Tibial nerve (tissue), 4 donors: Measurements from ENCODE around the gene JPT2. TPM values are rescaled to one million over a fixed set of nuclear protein-coding genes. Genes with fewer than 3 reads are reported as not detected.

Experiments
- DNase-seq, 2 donors: peaks; one replicate each; pipeline ENCODE4 v3.0.0-alpha.2; 2019; ENCODE audit warnings: low spot score in 2 of 2
- H3K27ac ChIP-seq, 4 donors: fragments of 200-600 bp; sonication (generic) in 3 of 4; one replicate each; pipeline ENCODE4 v1.5.1; 2017 to 2019; ENCODE audit warnings: mild to moderate bottlenecking in 1 of 4
- H3K27me3 ChIP-seq, 2 donors: fragments of 200-600 bp; sonication (generic) in 1 of 2; one replicate each; pipeline versions ENCODE4 v1.5.1 to v1.6.0; 2017 to 2019
- H3K36me3 ChIP-seq, 3 donors: fragments of 200-600 bp; sonication (generic); one replicate each; pipeline ENCODE4 v1.5.1; 2018 to 2019
- H3K4me1 ChIP-seq, 4 donors: fragments of 200-600 bp; sonication (generic) in 3 of 4; one replicate each; pipeline ENCODE4 v1.5.1; 2017 to 2019
- H3K4me3 ChIP-seq, 4 donors: fragments of 200-600 bp; sonication (generic) in 3 of 4; one replicate each; pipeline ENCODE4 v1.5.1; 2017 to 2019; ENCODE audit warnings: mild to moderate bottlenecking in 1 of 4, moderate library complexity in 1 of 4
- H3K9me3 ChIP-seq, 4 donors: fragments of 200-600 bp; sonication (generic) in 3 of 4; one replicate each; pipeline ENCODE4 v1.5.1; 2017 to 2019
- CTCF ChIP-seq, 5 experiments: fragments of 200-600 bp in 3 of 5; fragments of 450-650 bp in 2 of 5; sonication (generic) in 3 of 5; IDR thresholded peaks; one replicate each; pipeline ENCODE4 v1.5.1; 2016 to 2019; ENCODE audit warnings: antibody characterized with exemption in 5 of 5, mild to moderate bottlenecking in 3 of 5, moderate library complexity in 2 of 5
- EP300 ChIP-seq, 2 donors: sonication (generic); formaldehyde crosslinking; IDR thresholded peaks; one replicate each; pipeline ENCODE4 v1.6.1; 2017; ENCODE audit warnings: antibody characterized with exemption in 2 of 2, mild to moderate bottlenecking in 1 of 2
- POLR2A ChIP-seq, 2 donors: fragments of 450-650 bp; IDR thresholded peaks; one replicate each; pipeline ENCODE4 v1.6.1; 2017; ENCODE audit warnings: antibody characterized with exemption in 2 of 2, mild to moderate bottlenecking in 2 of 2, moderate library complexity in 2 of 2
- WGBS, 2 donors: methylation state at CpG; one replicate each; pipeline ENCODE4 v1.1.5; 2018; 5-methylcytosine and 5-hydroxymethylcytosine counted together
- total RNA-seq, 4 donors: library from RNA; depleted of rRNA; stranded (reverse); fragments of >200 nt; gene quantifications; one replicate each; pipeline ENCODE4 v1.1.0, GENCODE V29; 2016

Gene JPT2
- total RNA-seq, 4 donors from 2014 or later = 15.0 to 28.9 (median 16.1) TPM

- H3K36me3 ChIP-seq = peaks cover 0 to 98% (median 9%) of the 10 kb centered on the region in 3 donors
- no peak for TF ChIP-seq EP300 (IDR thresholded peaks at IDR 0.05)
- no peak for TF ChIP-seq POLR2A (IDR thresholded peaks at IDR 0.05)
- no peak for TF ChIP-seq CTCF (IDR thresholded peaks at IDR 0.05)
- no peaks in the 10 kb centered on the region for H3K27me3 ChIP-seq
- H3K9me3 ChIP-seq = no peaks in the 10 kb centered on the region
- no peak overlapping the region for H3K27ac ChIP-seq
- peaks cover 0 to 19% (median 0%) of the 10 kb centered on the region in 4 donors for H3K4me1 ChIP-seq
- DNase-seq = no peak
- no peak overlapping the region for H3K4me3 ChIP-seq
- WGBS, 2 donors = 95 to 97% methylated on average over 12 to 13 of the region's 13 CpGs
Observed at GRCh38 chr16:1632638-1632970, 45.5 kb upstream of the JPT2 start.

- peaks cover 0 to 98% (median 9%) of the 10 kb centered on the region in 3 donors for H3K36me3 ChIP-seq
- H3K27me3 ChIP-seq = no peaks in the 10 kb centered on the region
- WGBS, 2 donors = 93 to 95% methylated on average over 12 of the region's 12 CpGs
- no peak for DNase-seq
- H3K4me3 ChIP-seq = no peak overlapping the region
- no peak overlapping the region for H3K27ac ChIP-seq
- H3K4me1 ChIP-seq = peaks cover 0 to 15% (median 0%) of the 10 kb centered on the region in 4 donors
- TF ChIP-seq CTCF (IDR thresholded peaks at IDR 0.05) (no peak), EP300 (IDR thresholded peaks at IDR 0.05) (no peak), POLR2A (IDR thresholded peaks at IDR 0.05) (no peak)
- no peaks in the 10 kb centered on the region for H3K9me3 ChIP-seq
Observed at GRCh38 chr16:1633310-1633709, 44.8 kb upstream of the JPT2 start.

GRCh38 chr16:1634541-1634940 is 43.5 kb upstream of the JPT2 start:
- DNase-seq = no peak
- peaks cover 0 to 98% (median 9%) of the 10 kb centered on the region in 3 donors for H3K36me3 ChIP-seq
- no peaks in the 10 kb centered on the region for H3K9me3 ChIP-seq
- peaks cover 0 to 15% (median 0%) of the 10 kb centered on the region in 4 donors for H3K4me1 ChIP-seq
- H3K27me3 ChIP-seq = no peaks in the 10 kb centered on the region
- no peak overlapping the region for H3K4me3 ChIP-seq
- no peak for TF ChIP-seq EP300 (IDR thresholded peaks at IDR 0.05)
- no peak for TF ChIP-seq POLR2A (IDR thresholded peaks at IDR 0.05)
- TF ChIP-seq CTCF (IDR thresholded peaks at IDR 0.05) = no peak
- 94 to 99% methylated on average over 12 of the region's 12 CpGs for WGBS, 2 donors
- H3K27ac ChIP-seq = no peak overlapping the region

- Histone ChIP-seq H3K4me1 (peaks cover 0 to 15% (median 0%) of the 10 kb centered on the region in 4 donors), H3K4me3 (no peak overlapping the region), H3K9me3 (no peaks in the 10 kb centered on the region), H3K27ac (no peak overlapping the region), H3K27me3 (no peaks in the 10 kb centered on the region), H3K36me3 (peaks cover 0 to 98% (median 9%) of the 10 kb centered on the region in 3 donors)
- TF ChIP-seq EP300 (IDR thresholded peaks at IDR 0.05) = no peak
- no peak for TF ChIP-seq POLR2A (IDR thresholded peaks at IDR 0.05)
- no peak for TF ChIP-seq CTCF (IDR thresholded peaks at IDR 0.05)
- WGBS, 2 donors = 88 to 89% methylated on average over 13 of the region's 13 CpGs
- no peak for DNase-seq
Observed at GRCh38 chr16:1635070-1635469, 43.0 kb upstream of the JPT2 start.

GRCh38 chr16:1637526-1637925 is 40.6 kb upstream of the JPT2 start:
- Histone ChIP-seq H3K4me1 (peaks cover 0 to under 1% (median 0%) of the 10 kb centered on the region in 4 donors), H3K9me3 (no peaks in the 10 kb centered on the region), H3K27me3 (no peaks in the 10 kb centered on the region), H3K36me3 (peaks cover 0 to 98% (median 6%) of the 10 kb centered on the region in 3 donors), H3K27ac (no peak overlapping the region), H3K4me3 (no peak overlapping the region)
- no peak for DNase-seq
- 89 to 92% methylated on average over 11 of the region's 11 CpGs for WGBS, 2 donors
- TF ChIP-seq POLR2A (IDR thresholded peaks at IDR 0.05) = no peak
- TF ChIP-seq EP300 (IDR thresholded peaks at IDR 0.05) = no peak
- TF ChIP-seq CTCF (IDR thresholded peaks at IDR 0.05) = no peak
